ENCODE measurements around the gene TMIE.
A peak's percentile ranks its signal among the peaks of the same experiment; 100 is the strongest.

The TMIE gene

GRCh38 chr3:46713050-46713897 lies 12.1 kb downstream of the TMIE start:
- DNase-seq (ENCODE audit: insufficient read length, low spot score) (no peak), FAIRE-seq (no peak)
- TF ChIP-seq POLR2A (IDR thresholded peaks at IDR 0.05; ENCODE audit: low read depth, low read length): no peak

- peak; percentile 69 for DNase-seq (ENCODE audit: insufficient read length, low spot score)
- TF ChIP-seq POLR2A (IDR thresholded peaks at IDR 0.05; ENCODE audit: low read depth, low read length): no peak
- FAIRE-seq: no peak
These were observed 12.8 kb downstream of the TMIE start for GRCh38 chr3:46713898-46714552.

- TF ChIP-seq POLR2A (IDR thresholded peaks at IDR 0.05; ENCODE audit: low read depth, low read length): no peak
- DNase-seq (ENCODE audit: insufficient read length, low spot score): no peak
- FAIRE-seq: no peak
These were observed 13.7 kb downstream of the TMIE start for GRCh38 chr3:46714728-46715506.

GRCh38 chr3:46715507-46716175 lies 14.4 kb downstream of the TMIE start:
- FAIRE-seq: no peak
- DNase-seq (ENCODE audit: insufficient read length, low spot score): no peak
- TF ChIP-seq POLR2A (IDR thresholded peaks at IDR 0.05; ENCODE audit: low read depth, low read length): no peak

GRCh38 chr3:46716461-46717441 lies 15.6 kb downstream of the TMIE start:
- no peak for FAIRE-seq
- no peak for TF ChIP-seq POLR2A (IDR thresholded peaks at IDR 0.05; ENCODE audit: low read depth, low read length)

GRCh38 chr3:46717447-46718231 lies 16.4 kb downstream of the TMIE start, which contains the start of gene PRSS50:
TSS of gene PRSS50 (minus strand) at chr3:46717869. CDS start at chr3:46717824, 45 bp downstream.
- TF ChIP-seq POLR2A (IDR thresholded peaks at IDR 0.05; ENCODE audit: low read depth, low read length): no peak
- FAIRE-seq (no peak), DNase-seq (ENCODE audit: insufficient read length, low spot score) (no peak)

More at GRCh38 chr3:46716461-46717441, 15.6 kb downstream of the TMIE start:
- no peak for DNase-seq (ENCODE audit: insufficient read length, low spot score)

- FAIRE-seq (no peak), DNase-seq (ENCODE audit: insufficient read length, low spot score) (no peak)
- no peak for TF ChIP-seq POLR2A (IDR thresholded peaks at IDR 0.05; ENCODE audit: low read depth, low read length)
These were observed 17.9 kb downstream of the TMIE start for GRCh38 chr3:46719044-46719565.

- FAIRE-seq (no peak), DNase-seq (ENCODE audit: insufficient read length, low spot score) (no peak)
- no peak for TF ChIP-seq POLR2A (IDR thresholded peaks at IDR 0.05; ENCODE audit: low read depth, low read length)
These were observed 18.6 kb downstream of the TMIE start for GRCh38 chr3:46719735-46720271.

- DNase-seq (ENCODE audit: insufficient read length, low spot score) (no peak), FAIRE-seq (no peak)
- TF ChIP-seq POLR2A (IDR thresholded peaks at IDR 0.05; ENCODE audit: low read depth, low read length): no peak
These were observed 19.8 kb downstream of the TMIE start for GRCh38 chr3:46721009-46721408.

- DNase-seq (ENCODE audit: insufficient read length, low spot score): no peak
- FAIRE-seq: no peak
- no peak for TF ChIP-seq POLR2A (IDR thresholded peaks at IDR 0.05; ENCODE audit: low read depth, low read length)
These were observed 21.3 kb downstream of the TMIE start for GRCh38 chr3:46722443-46722842.

- FAIRE-seq (no peak), DNase-seq (ENCODE audit: insufficient read length, low spot score) (no peak)
- TF ChIP-seq POLR2A (IDR thresholded peaks at IDR 0.05; ENCODE audit: low read depth, low read length): no peak
These were observed 23.2 kb downstream of the TMIE start for GRCh38 chr3:46724424-46724823.

Data from H54 (cell line).